ENCODE data around the gene CLEC2L.

DNA sequence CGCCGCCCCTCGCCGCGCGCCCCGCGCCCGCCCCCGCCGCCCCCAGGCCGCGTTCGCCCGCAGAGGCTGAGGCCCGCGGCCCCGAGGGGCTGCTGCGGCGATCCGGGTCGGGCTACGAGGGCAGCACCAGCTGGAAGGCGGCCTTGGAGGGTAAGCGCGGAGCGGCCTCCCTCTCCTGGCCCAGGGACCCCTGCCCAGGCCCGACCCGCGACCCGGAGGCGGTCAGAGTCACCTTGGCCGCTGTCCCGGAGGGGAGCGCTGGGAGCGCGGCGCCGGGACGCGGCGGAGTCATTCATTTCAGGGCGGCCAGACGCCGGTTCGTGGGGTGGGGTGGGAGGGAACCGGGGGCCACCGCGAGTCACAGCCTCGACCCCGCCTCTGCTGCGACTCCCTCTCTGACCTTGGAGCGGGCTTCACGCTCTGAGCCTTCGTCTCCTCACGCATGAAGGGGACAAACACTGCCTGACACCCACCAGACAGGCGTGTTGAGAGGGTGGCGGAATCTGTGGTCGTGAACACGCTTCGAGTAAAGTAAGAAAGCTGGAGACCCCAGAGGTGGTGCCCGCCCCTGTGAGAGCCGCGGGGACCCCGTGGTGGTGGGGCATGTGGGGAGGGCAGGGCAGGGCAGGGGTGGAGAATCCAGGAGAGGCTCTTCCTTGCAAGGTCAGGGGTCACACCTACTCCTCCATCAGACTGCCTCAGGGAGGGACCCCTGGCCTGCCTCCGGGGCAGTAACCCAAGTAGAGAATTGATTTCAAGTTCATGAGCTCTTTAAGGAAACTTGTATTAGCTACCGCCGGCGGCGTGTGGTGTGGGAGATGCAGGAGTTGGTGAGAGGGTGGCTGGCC is 707 bp downstream of the CLEC2L start:
- TF ChIP-seq, protein P1, sequence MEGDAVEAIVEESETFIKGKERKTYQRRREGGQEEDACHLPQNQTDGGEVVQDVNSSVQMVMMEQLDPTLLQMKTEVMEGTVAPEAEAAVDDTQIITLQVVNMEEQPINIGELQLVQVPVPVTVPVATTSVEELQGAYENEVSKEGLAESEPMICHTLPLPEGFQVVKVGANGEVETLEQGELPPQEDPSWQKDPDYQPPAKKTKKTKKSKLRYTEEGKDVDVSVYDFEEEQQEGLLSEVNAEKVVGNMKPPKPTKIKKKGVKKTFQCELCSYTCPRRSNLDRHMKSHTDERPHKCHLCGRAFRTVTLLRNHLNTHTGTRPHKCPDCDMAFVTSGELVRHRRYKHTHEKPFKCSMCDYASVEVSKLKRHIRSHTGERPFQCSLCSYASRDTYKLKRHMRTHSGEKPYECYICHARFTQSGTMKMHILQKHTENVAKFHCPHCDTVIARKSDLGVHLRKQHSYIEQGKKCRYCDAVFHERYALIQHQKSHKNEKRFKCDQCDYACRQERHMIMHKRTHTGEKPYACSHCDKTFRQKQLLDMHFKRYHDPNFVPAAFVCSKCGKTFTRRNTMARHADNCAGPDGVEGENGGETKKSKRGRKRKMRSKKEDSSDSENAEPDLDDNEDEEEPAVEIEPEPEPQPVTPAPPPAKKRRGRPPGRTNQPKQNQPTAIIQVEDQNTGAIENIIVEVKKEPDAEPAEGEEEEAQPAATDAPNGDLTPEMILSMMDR (IDR thresholded peaks at IDR 0.05) = no peak
- TF ChIP-seq POLR2AphosphoS5 (IDR thresholded peaks at IDR 0.05) = no peak

Data from prostate gland (tissue), 2 donors.